CD14-positive monocyte (primary cell): ENCODE data around the gene DAB2IP. TPM values are rescaled to one million over a fixed set of nuclear protein-coding genes. Genes with fewer than 3 reads are reported as not detected.

Experiments
- DNase-seq, 3 donors: peaks; one replicate each; pipeline ENCODE4 v3.0.0-alpha.2; 2011 to 2022
- H2AFZ ChIP-seq: 2 replicates; pipeline ENCODE4 v1.6.0; 2012; ENCODE audit warnings: mild to moderate bottlenecking, low read depth, low read length, inconsistent platforms; ENCODE audit not compliant: insufficient read depth, poor library complexity, severe bottlenecking
- H3K27ac ChIP-seq, 2 donors: 1 replicate in 1 of 2; 2 replicates in 1 of 2; pipeline ENCODE4 v1.5.1; 2012 to 2013; ENCODE audit warnings: low read length in 2 of 2, control low read depth in 1 of 2, inconsistent platforms in 1 of 2, low read depth in 1 of 2, mild to moderate bottlenecking in 1 of 2
- H3K27me3 ChIP-seq, 2 donors: one replicate each; pipeline versions ENCODE4 v1.6.0 to v1.6.1; 2011 to 2013; ENCODE audit warnings: low read length in 2 of 2; ENCODE audit not compliant: control insufficient read depth in 2 of 2, insufficient read depth in 2 of 2
- H3K36me3 ChIP-seq, 2 donors: replicated peaks in 1 of 2; 1 replicate in 1 of 2; 2 replicates in 1 of 2; pipeline versions ENCODE4 v1.5.1 to v1.6.1; 2012 to 2013; ENCODE audit warnings: low read length in 2 of 2, control low read depth in 1 of 2, inconsistent platforms in 1 of 2, mild to moderate bottlenecking in 1 of 2; ENCODE audit not compliant: insufficient read depth in 2 of 2, control insufficient read depth in 1 of 2
- H3K4me1 ChIP-seq, 2 donors: 1 replicate in 1 of 2; 2 replicates in 1 of 2; pipeline versions ENCODE4 v1.5.1 to v1.6.1; 2012 to 2013; ENCODE audit warnings: low read length in 2 of 2, control low read depth in 1 of 2, inconsistent platforms in 1 of 2, mild to moderate bottlenecking in 1 of 2, moderate library complexity in 1 of 2; ENCODE audit not compliant: insufficient read depth in 2 of 2, control insufficient read depth in 1 of 2
- H3K4me2 ChIP-seq: replicated peaks from 2 replicates; pipeline ENCODE3; 2012; ENCODE audit warnings: low read length, moderate library complexity, mild to moderate bottlenecking; ENCODE audit not compliant: poor library complexity, severe bottlenecking; ENCODE audit errors: extremely low read depth
- H3K4me3 ChIP-seq, 3 experiments: fragments of 200-600 bp in 1 of 3; sonication (generic) in 1 of 3; replicated peaks in 1 of 3; 1 replicate in 2 of 3; 2 replicates in 1 of 3; pipeline ENCODE4 v1.5.1; 2011 to 2013; ENCODE audit warnings: low read length in 3 of 3, mild to moderate bottlenecking in 3 of 3, control low read depth in 2 of 3, low read depth in 2 of 3, inconsistent platforms in 1 of 3, moderate library complexity in 1 of 3
- H3K79me2 ChIP-seq: 2 replicates; pipeline ENCODE4 v1.6.0; 2012; ENCODE audit warnings: mild to moderate bottlenecking, control low read depth, inconsistent platforms, low read length, moderate library complexity; ENCODE audit not compliant: insufficient read depth
- H3K9ac ChIP-seq: 2 replicates; pipeline ENCODE4 v1.6.0; 2017; ENCODE audit warnings: low read length, mild to moderate bottlenecking; ENCODE audit not compliant: insufficient read depth, poor library complexity, severe bottlenecking
- H3K9me3 ChIP-seq, 2 donors: replicated peaks in 1 of 2; 1 replicate in 1 of 2; 2 replicates in 1 of 2; pipeline versions ENCODE4 v1.5.1 to v1.6.1; 2012 to 2013; ENCODE audit warnings: low read length in 2 of 2, control low read depth in 1 of 2; ENCODE audit not compliant: control insufficient read depth in 1 of 2, insufficient read depth in 1 of 2
- H4K20me1 ChIP-seq: 2 replicates; pipeline ENCODE4 v1.6.0; 2012; ENCODE audit warnings: mild to moderate bottlenecking, low read length, control low read depth, moderate library complexity; ENCODE audit not compliant: insufficient read depth
- H3K27ac Mint-ChIP-seq, 7 donors: one replicate each; pipeline ENCODE4 v1.8.0; 2020; ENCODE audit warnings: mild to moderate bottlenecking in 7 of 7, mixed read lengths in 7 of 7, moderate library complexity in 6 of 7, inconsistent platforms in 2 of 7
- H3K27me3 Mint-ChIP-seq, 3 donors: one replicate each; pipeline ENCODE4 v1.8.0; 2021 to 2022; ENCODE audit warnings: low read depth in 3 of 3, mild to moderate bottlenecking in 3 of 3, mixed read lengths in 3 of 3, moderate library complexity in 3 of 3, inconsistent platforms in 1 of 3
- H3K36me3 Mint-ChIP-seq, 2 donors: one replicate each; pipeline ENCODE4 v1.8.0; 2020; ENCODE audit warnings: mixed read lengths in 2 of 2, inconsistent platforms in 1 of 2, mild to moderate bottlenecking in 1 of 2
- H3K4me1 Mint-ChIP-seq: one replicate; pipeline ENCODE4 v1.8.0; 2020; ENCODE audit warnings: mild to moderate bottlenecking, mixed read lengths
- H3K4me3 Mint-ChIP-seq, 2 donors: one replicate each; pipeline ENCODE4 v1.8.0; 2020; ENCODE audit warnings: mild to moderate bottlenecking in 2 of 2, mixed read lengths in 2 of 2, moderate library complexity in 1 of 2
- H3K9me3 Mint-ChIP-seq, 7 donors: one replicate each; pipeline ENCODE4 v1.8.0; 2020 to 2022; ENCODE audit warnings: mixed read lengths in 7 of 7, mild to moderate bottlenecking in 6 of 7, moderate library complexity in 6 of 7, inconsistent platforms in 2 of 7
- WGBS: methylation state at CpG from one replicate; pipeline ENCODE4 v1.1.5; 2013; ENCODE audit warnings: missing lambda C conversion rate; ENCODE audit not compliant: insufficient coverage; 5-methylcytosine and 5-hydroxymethylcytosine counted together
- intact Hi-C, 2 donors: fragments of 100-400 bp; cut with micrococcal nuclease; formaldehyde crosslinking; loops; one replicate each; pipeline versions ENCODE4 v1.15.0 to v1.15.1; 2023
- polyA plus RNA-seq, 3 donors: library from polyadenylated mRNA; depleted of rRNA in 1 of 3; unstranded in 2 of 3; stranded (reverse) in 1 of 3; fragments of 300-500 nt in 2 of 3; fragments of >200 nt in 1 of 3; fragmentation: Illumina TruSeq in 2 of 3; gene quantifications; 1 replicate in 2 of 3; 2 replicates in 1 of 3; pipeline ENCODE4 v1.2.3, GENCODE V29; 2012 to 2021
- TF ChIP-seq, protein P1 (sequence below): fragments of 200-600 bp; IDR thresholded peaks from one replicate; pipeline ENCODE4 v1.8.0; 2022; ENCODE audit warnings: antibody characterized with exemption, mild to moderate bottlenecking

Gene DAB2IP
- polyA plus RNA-seq, 3 donors = 0.13 TPM; not detected in 2

- no peaks in the 10 kb centered on the region for H3K9me3 Mint-ChIP-seq
- H3K4me3 Mint-ChIP-seq = no peak overlapping the region
- no peak for DNase-seq
- no peaks in the 10 kb centered on the region for H3K36me3 Mint-ChIP-seq
- H2AFZ ChIP-seq = no peak overlapping the region
- intact Hi-C loops = no loop called here
- no peaks in the 10 kb centered on the region for H3K79me2 ChIP-seq
- 90% methylated on average over 7 of the region's 7 CpGs for WGBS
- H3K27ac ChIP-seq = no peak overlapping the region
- no peaks in the 10 kb centered on the region for H3K4me1 ChIP-seq
- no peaks in the 10 kb centered on the region for H4K20me1 ChIP-seq
- no peak overlapping the region for H3K9ac ChIP-seq
- H3K4me3 ChIP-seq = no peak overlapping the region
- TF ChIP-seq, protein P1, sequence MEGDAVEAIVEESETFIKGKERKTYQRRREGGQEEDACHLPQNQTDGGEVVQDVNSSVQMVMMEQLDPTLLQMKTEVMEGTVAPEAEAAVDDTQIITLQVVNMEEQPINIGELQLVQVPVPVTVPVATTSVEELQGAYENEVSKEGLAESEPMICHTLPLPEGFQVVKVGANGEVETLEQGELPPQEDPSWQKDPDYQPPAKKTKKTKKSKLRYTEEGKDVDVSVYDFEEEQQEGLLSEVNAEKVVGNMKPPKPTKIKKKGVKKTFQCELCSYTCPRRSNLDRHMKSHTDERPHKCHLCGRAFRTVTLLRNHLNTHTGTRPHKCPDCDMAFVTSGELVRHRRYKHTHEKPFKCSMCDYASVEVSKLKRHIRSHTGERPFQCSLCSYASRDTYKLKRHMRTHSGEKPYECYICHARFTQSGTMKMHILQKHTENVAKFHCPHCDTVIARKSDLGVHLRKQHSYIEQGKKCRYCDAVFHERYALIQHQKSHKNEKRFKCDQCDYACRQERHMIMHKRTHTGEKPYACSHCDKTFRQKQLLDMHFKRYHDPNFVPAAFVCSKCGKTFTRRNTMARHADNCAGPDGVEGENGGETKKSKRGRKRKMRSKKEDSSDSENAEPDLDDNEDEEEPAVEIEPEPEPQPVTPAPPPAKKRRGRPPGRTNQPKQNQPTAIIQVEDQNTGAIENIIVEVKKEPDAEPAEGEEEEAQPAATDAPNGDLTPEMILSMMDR = no peak
- H3K27me3 ChIP-seq = no peaks in the 10 kb centered on the region
- H3K27me3 Mint-ChIP-seq = peaks cover 5 to 13% (median 8%) of the 10 kb centered on the region in 3 donors
- H3K4me1 Mint-ChIP-seq = no peaks in the 10 kb centered on the region
- no peaks in the 10 kb centered on the region for H3K9me3 ChIP-seq
- H3K4me2 ChIP-seq = no peak overlapping the region
- H3K27ac Mint-ChIP-seq = no peak overlapping the region
- no peaks in the 10 kb centered on the region for H3K36me3 ChIP-seq
These were observed 22.1 kb downstream of the DAB2IP start for GRCh38 chr9:121673576-121673975.

DNA sequence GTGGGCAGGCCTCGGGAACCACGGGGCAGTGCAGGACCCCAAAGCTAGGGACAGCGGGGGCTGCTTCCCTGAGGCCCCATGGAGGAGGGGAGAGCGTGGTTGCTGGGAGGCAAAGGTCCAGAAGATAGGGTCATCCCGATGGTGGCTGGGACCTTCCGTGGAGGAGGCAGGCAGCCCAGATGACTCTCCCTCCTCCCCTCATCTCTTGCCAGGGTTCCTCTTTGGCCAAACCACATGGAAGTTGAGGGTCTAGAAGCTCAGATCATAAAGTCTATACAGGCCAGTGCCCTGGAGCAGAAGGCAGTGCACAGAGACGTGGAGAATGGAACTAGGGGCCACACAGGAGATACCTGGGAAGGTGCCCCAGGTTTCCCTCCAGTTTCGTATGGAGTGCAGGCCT, 22.6 kb downstream of the DAB2IP start:
- TF ChIP-seq, protein P1 = no peak
- intact Hi-C loops = no loop called here
- DNase-seq = no peak
- Mint-ChIP-seq H3K27me3 (peaks cover 5 to 13% (median 8%) of the 10 kb centered on the region in 3 donors), H3K9me3 (no peaks in the 10 kb centered on the region), H3K4me3 (no peak overlapping the region), H3K27ac (no peak overlapping the region), H3K36me3 (no peaks in the 10 kb centered on the region), H3K4me1 (no peaks in the 10 kb centered on the region)
- H3K27me3 ChIP-seq = no peaks in the 10 kb centered on the region
- H3K27ac ChIP-seq = no peak overlapping the region
- H3K36me3 ChIP-seq = no peaks in the 10 kb centered on the region
- H3K79me2 ChIP-seq = no peaks in the 10 kb centered on the region
- H3K4me2 ChIP-seq = no peak overlapping the region
- no peak overlapping the region for H3K4me3 ChIP-seq
- H3K4me1 ChIP-seq = no peaks in the 10 kb centered on the region
- WGBS = 78% methylated on average over 1 of the region's 8 CpGs
- H3K9ac ChIP-seq = no peak overlapping the region
- H4K20me1 ChIP-seq = no peaks in the 10 kb centered on the region
- H3K9me3 ChIP-seq = no peaks in the 10 kb centered on the region
- no peak overlapping the region for H2AFZ ChIP-seq
